ENCODE results near the gene RGR. TPM values are rescaled to one million over a fixed set of nuclear protein-coding genes. Genes with fewer than 3 reads are reported as not detected.

Gene RGR
- polyA plus RNA-seq, 1 donor (not counting 4 experiments of a cell fraction or from before 2014, with no cell fraction given): not detected

DNA sequence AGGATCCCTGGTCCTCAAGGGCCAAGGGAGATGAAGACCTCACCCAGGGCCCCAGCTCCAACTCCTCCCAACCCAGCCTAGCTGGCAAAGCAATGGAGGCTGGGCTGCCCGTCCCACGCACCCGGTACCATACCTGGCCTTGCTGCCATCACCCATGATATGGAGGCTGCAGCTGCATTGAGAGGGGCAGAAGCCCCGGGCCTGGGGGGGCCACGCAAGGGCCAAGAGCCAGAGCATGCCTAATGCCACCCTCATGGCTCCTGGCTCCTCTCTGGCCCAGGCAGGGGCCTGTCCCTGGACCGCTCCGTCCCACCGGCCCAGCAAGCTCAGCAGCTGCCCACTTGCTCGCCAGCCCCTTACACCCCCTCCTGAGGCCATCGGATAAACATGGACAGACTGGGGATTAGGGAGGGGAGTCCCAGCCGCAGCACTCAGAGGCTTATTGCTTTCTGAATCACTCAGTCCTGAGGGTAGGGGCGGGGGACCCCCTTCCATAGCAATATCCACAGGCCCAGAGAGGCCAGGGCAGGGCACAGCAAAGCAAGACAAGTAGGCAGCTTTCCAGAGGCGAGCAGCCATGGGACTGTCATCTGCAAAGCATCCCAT is 3.6 kb upstream of the RGR start, which contains the start of gene LRIT1:
TSS of gene LRIT1 (minus strand) at position 362 of the 606 bp plus-strand sequence. CDS start at position 255, 107 bp downstream.
- Histone ChIP-seq H3K4me3 (ENCODE audit: control insufficient read depth in 2 of 3, extremely low read depth in 1 of 3, insufficient read depth in 2 of 3, low read depth in 1 of 3, low read length in 3 of 3) (no peak within 1 kb of the TSS), H3K4me2 (ENCODE audit: control insufficient read depth, extremely low read depth, insufficient read depth, low read depth, low read length) (no peak within 1 kb of the TSS), H3K9me3 (ENCODE audit: control insufficient read depth, low read depth, low read length) (no peaks in the 10 kb centered on the region), H2AFZ (ENCODE audit: control insufficient read depth, low read length) (no peak within 1 kb of the TSS), H3K4me1 (ENCODE audit: control insufficient read depth, extremely low read depth, insufficient read depth, low read length) (no peaks in the 10 kb centered on the region), H3K27me3 (ENCODE audit: control insufficient read depth, extremely low read depth, insufficient read depth, low read length) (no peaks in the 10 kb centered on the region), H3K9ac (ENCODE audit: control insufficient read depth, extremely low read depth, insufficient read depth, low read length) (no peak within 1 kb of the TSS), H3K27ac (ENCODE audit: control insufficient read depth, insufficient read depth, low read length) (no peak within 1 kb of the TSS), H3K9me1 (ENCODE audit: control insufficient read depth, extremely low read depth, insufficient read depth, low read length) (no peaks in the 10 kb centered on the region), H4K20me1 (ENCODE audit: control insufficient read depth, extremely low read depth, insufficient read depth, low read length) (no peaks in the 10 kb centered on the region), H3K79me2 (ENCODE audit: control insufficient read depth, insufficient read depth, low read length) (no peaks in the 10 kb centered on the region), H3K36me3 (ENCODE audit: control insufficient read depth in 2 of 2, extremely low read depth in 1 of 2, insufficient read depth in 2 of 2, low read length in 2 of 2) (no peaks in the 10 kb centered on the region)
- no peak for DNase-seq (ENCODE audit: low read depth, low spot score)
- TF ChIP-seq CTCF (optimal IDR thresholded peaks at IDR 0.05 in 1 of 3, IDR thresholded peaks at IDR 0.05 in 1 of 3, conservative IDR thresholded peaks at IDR 0.05 in 1 of 3; ENCODE audit: extremely low read depth in 1 of 3, insufficient read depth in 2 of 3, low read length in 3 of 3) (no peak), EZH2 (IDR thresholded peaks at IDR 0.05; ENCODE audit: low read length) (no peak)
- dilution Hi-C loops (cut with MboI; ENCODE audit: extremely low pct_ligation_motif_present, low sequenced_read_pairs): no loop called here
- no peak for FAIRE-seq

- no peak overlapping the region for H3K4me3 ChIP-seq (ENCODE audit: control insufficient read depth in 2 of 3, extremely low read depth in 1 of 3, insufficient read depth in 2 of 3, low read depth in 1 of 3, low read length in 3 of 3)
- no peaks in the 10 kb centered on the region for H3K9me3 ChIP-seq (ENCODE audit: control insufficient read depth, low read depth, low read length)
- no peak overlapping the region for H2AFZ ChIP-seq (ENCODE audit: control insufficient read depth, low read length)
- TF ChIP-seq CTCF (optimal IDR thresholded peaks at IDR 0.05 in 1 of 3, IDR thresholded peaks at IDR 0.05 in 1 of 3, conservative IDR thresholded peaks at IDR 0.05 in 1 of 3; ENCODE audit: extremely low read depth in 1 of 3, insufficient read depth in 2 of 3, low read length in 3 of 3) (no peak), EZH2 (IDR thresholded peaks at IDR 0.05; ENCODE audit: low read length) (no peak)
- no peak overlapping the region for H3K27ac ChIP-seq (ENCODE audit: control insufficient read depth, insufficient read depth, low read length)
- no peaks in the 10 kb centered on the region for H3K4me1 ChIP-seq (ENCODE audit: control insufficient read depth, extremely low read depth, insufficient read depth, low read length)
- no peak for FAIRE-seq
- no peaks in the 10 kb centered on the region for H4K20me1 ChIP-seq (ENCODE audit: control insufficient read depth, extremely low read depth, insufficient read depth, low read length)
- dilution Hi-C loops (cut with MboI; ENCODE audit: extremely low pct_ligation_motif_present, low sequenced_read_pairs): no loop called here
- no peaks in the 10 kb centered on the region for H3K27me3 ChIP-seq (ENCODE audit: control insufficient read depth, extremely low read depth, insufficient read depth, low read length)
- no peak overlapping the region for H3K4me2 ChIP-seq (ENCODE audit: control insufficient read depth, extremely low read depth, insufficient read depth, low read depth, low read length)
- no peak for DNase-seq (ENCODE audit: low read depth, low spot score)
- H3K36me3 ChIP-seq (ENCODE audit: control insufficient read depth in 2 of 2, extremely low read depth in 1 of 2, insufficient read depth in 2 of 2, low read length in 2 of 2): no peaks in the 10 kb centered on the region
- no peaks in the 10 kb centered on the region for H3K9me1 ChIP-seq (ENCODE audit: control insufficient read depth, extremely low read depth, insufficient read depth, low read length)
- no peaks in the 10 kb centered on the region for H3K79me2 ChIP-seq (ENCODE audit: control insufficient read depth, insufficient read depth, low read length)
- no peak overlapping the region for H3K9ac ChIP-seq (ENCODE audit: control insufficient read depth, extremely low read depth, insufficient read depth, low read length)
Measured at GRCh38 chr10:84243759-84244158, 1.1 kb upstream of the RGR start.

Data from keratinocyte (primary cell).